ENCODE data around the gene PLD6.

DNA sequence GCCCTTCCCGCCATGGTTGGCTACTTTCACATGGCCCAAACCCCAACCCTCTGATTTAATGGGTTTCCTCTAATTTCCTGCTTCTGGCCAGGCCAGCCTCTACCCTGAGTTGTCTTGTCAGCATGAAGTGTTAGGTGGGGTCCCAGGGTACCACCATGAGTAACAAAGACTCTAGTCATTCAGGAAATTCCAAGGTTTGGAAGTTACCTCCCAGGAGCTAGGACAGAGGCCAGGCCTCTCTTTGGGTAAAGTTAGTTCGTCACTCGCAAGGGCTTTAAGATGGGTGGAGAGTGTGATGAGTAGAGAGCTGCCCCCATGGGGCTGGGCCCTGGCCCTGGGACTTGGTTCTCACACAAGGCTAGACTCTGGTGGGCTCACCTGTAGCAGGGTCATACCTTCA, 54.6 kb downstream of the PLD6 start:
- no peak for TF ChIP-seq POLR2A (IDR thresholded peaks at IDR 0.05)
- TF ChIP-seq, protein P1, sequence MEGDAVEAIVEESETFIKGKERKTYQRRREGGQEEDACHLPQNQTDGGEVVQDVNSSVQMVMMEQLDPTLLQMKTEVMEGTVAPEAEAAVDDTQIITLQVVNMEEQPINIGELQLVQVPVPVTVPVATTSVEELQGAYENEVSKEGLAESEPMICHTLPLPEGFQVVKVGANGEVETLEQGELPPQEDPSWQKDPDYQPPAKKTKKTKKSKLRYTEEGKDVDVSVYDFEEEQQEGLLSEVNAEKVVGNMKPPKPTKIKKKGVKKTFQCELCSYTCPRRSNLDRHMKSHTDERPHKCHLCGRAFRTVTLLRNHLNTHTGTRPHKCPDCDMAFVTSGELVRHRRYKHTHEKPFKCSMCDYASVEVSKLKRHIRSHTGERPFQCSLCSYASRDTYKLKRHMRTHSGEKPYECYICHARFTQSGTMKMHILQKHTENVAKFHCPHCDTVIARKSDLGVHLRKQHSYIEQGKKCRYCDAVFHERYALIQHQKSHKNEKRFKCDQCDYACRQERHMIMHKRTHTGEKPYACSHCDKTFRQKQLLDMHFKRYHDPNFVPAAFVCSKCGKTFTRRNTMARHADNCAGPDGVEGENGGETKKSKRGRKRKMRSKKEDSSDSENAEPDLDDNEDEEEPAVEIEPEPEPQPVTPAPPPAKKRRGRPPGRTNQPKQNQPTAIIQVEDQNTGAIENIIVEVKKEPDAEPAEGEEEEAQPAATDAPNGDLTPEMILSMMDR (IDR thresholded peaks at IDR 0.05): no peak
